Mucosa of rectum (tissue), 2 donors: ENCODE results near the gene KCTD1.

ENCODE experiments used
- H3K27ac ChIP-seq, 2 donors: one replicate each; pipeline ENCODE4 v1.7.0; 2013; ENCODE audit warnings: inconsistent platforms in 2 of 2, low read depth in 2 of 2, low read length in 2 of 2
- H3K27me3 ChIP-seq, 2 donors: one replicate each; pipeline ENCODE4 v1.7.0; 2013; ENCODE audit warnings: low read length in 2 of 2; ENCODE audit not compliant: control insufficient read depth in 2 of 2, insufficient read depth in 2 of 2
- H3K36me3 ChIP-seq, 2 donors: one replicate each; pipeline ENCODE4 v1.7.0; 2013; ENCODE audit warnings: low read length in 2 of 2; ENCODE audit not compliant: control insufficient read depth in 2 of 2, insufficient read depth in 2 of 2
- H3K4me1 ChIP-seq, 2 donors: one replicate each; pipeline ENCODE4 v1.7.0; 2013; ENCODE audit warnings: low read length in 2 of 2, mild to moderate bottlenecking in 1 of 2; ENCODE audit not compliant: control insufficient read depth in 2 of 2, insufficient read depth in 2 of 2
- H3K4me3 ChIP-seq, 2 donors: one replicate each; pipeline ENCODE4 v1.7.0; 2013; ENCODE audit warnings: low read length in 2 of 2
- H3K9ac ChIP-seq, 2 donors: one replicate each; pipeline ENCODE4 v1.7.0; 2013; ENCODE audit warnings: low read length in 2 of 2, low read depth in 1 of 2, mild to moderate bottlenecking in 1 of 2
- H3K9me3 ChIP-seq, 2 donors: one replicate each; pipeline ENCODE4 v1.7.0; 2013; ENCODE audit warnings: low read length in 2 of 2; ENCODE audit not compliant: control insufficient read depth in 2 of 2
- donor health status: healthy.
- donor health status: Normal muscosa, but diverticular disease.

Gene KCTD1

DNA sequence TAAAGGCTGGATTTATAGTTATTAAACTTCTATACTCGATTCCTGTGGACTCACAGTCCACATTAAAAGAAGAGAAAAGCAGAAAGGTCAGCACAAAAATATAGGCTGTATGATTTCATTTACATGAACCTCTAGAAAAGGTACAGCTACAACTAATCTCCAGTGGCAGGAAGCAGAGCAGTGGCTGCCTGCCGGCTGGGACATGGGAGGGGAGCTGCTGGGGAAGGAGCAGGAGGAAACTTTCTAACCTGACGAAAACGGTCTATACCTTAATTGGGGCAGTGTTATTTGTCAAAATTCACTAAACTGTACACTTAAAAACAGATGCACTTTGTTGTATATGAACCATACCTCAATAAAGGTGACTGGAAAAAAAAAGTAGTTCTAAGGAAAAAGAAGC lies 26.7 kb downstream of the KCTD1 start:
- no peaks in the 10 kb centered on the region for H3K27me3 ChIP-seq
- no peak overlapping the region for H3K4me3 ChIP-seq

DNA sequence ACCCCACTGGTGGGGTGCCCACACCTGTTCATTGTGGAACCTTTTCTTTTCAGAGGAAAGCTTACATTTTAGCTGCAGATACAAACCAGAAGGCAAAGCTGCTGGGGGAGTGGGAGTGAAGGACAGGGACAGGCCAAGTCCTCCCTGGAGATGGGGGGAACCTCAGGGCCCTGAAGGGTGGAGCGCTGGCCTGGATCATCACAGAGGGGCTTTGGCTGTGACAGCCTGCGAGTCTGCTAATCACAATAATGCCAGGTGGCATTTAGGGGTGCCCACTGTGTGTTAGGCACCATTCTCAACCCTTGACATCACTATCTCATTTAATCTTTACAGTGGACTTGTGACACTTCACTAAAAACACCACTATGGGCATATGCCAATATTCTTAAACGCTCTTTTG lies 27.4 kb downstream of the KCTD1 start:
- H3K9ac ChIP-seq, result no peak overlapping the region
- H3K4me3 ChIP-seq, result no peak overlapping the region
- H3K4me1 ChIP-seq, result no peaks in the 10 kb centered on the region
- no peaks in the 10 kb centered on the region for H3K27me3 ChIP-seq
- no peaks in the 10 kb centered on the region for H3K9me3 ChIP-seq
- H3K27ac ChIP-seq, result no peak overlapping the region
- no peaks in the 10 kb centered on the region for H3K36me3 ChIP-seq

More for the DNA sequence above, 26.7 kb downstream of the KCTD1 start:
- Histone ChIP-seq H3K4me1 (no peaks in the 10 kb centered on the region), H3K9me3 (no peaks in the 10 kb centered on the region), H3K36me3 (no peaks in the 10 kb centered on the region), H3K9ac (no peak overlapping the region), H3K27ac (no peak overlapping the region)

DNA sequence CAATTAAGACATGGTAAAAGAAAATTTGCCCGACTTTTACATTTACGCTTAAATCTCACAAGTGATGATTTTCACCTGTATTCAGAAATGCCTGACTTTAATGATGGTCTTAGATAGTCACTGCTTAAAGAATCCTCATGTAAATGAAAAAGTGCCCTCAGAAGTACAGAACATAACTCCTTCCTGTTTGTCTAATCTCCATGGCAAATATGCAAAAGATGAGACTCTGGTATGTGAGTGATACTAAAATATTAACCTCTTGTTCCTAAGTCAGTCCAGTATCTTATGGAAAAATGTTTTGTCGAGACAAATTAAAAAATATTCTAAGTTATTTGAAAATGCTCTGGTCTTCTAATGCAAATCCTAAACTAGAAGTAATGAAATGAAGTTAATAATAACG lies 29.2 kb downstream of the KCTD1 start:
- no peak overlapping the region for H3K27ac ChIP-seq
- H3K9me3 ChIP-seq, result no peaks in the 10 kb centered on the region
- no peak overlapping the region for H3K4me3 ChIP-seq
- H3K27me3 ChIP-seq, result no peaks in the 10 kb centered on the region
- H3K36me3 ChIP-seq, result no peaks in the 10 kb centered on the region
- no peaks in the 10 kb centered on the region for H3K4me1 ChIP-seq
- H3K9ac ChIP-seq, result no peak overlapping the region

DNA sequence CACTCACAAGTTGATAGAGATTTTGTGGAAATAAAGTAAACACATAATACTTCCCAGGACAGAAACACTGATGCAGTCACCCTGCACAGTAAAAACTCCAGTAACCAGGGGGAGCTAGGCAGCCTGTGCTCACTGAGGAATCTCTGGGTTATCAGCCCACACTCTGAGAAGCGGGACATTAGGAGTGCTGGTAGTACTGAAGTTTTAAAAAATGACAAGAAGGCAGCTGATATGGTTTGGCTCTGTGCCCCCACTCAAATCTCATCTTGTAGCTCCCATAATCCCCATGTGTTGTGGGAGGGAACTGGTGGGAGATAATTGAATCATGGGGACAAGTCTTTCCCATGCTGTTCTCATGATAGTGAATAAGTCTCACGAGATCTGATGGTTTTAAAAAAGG lies 31.4 kb downstream of the KCTD1 start:
- Histone ChIP-seq H3K9me3 (no peaks in the 10 kb centered on the region), H3K9ac (no peak overlapping the region), H3K27ac (no peak overlapping the region), H3K4me1 (no peaks in the 10 kb centered on the region), H3K27me3 (no peaks in the 10 kb centered on the region), H3K36me3 (no peaks in the 10 kb centered on the region), H3K4me3 (no peak overlapping the region)

DNA sequence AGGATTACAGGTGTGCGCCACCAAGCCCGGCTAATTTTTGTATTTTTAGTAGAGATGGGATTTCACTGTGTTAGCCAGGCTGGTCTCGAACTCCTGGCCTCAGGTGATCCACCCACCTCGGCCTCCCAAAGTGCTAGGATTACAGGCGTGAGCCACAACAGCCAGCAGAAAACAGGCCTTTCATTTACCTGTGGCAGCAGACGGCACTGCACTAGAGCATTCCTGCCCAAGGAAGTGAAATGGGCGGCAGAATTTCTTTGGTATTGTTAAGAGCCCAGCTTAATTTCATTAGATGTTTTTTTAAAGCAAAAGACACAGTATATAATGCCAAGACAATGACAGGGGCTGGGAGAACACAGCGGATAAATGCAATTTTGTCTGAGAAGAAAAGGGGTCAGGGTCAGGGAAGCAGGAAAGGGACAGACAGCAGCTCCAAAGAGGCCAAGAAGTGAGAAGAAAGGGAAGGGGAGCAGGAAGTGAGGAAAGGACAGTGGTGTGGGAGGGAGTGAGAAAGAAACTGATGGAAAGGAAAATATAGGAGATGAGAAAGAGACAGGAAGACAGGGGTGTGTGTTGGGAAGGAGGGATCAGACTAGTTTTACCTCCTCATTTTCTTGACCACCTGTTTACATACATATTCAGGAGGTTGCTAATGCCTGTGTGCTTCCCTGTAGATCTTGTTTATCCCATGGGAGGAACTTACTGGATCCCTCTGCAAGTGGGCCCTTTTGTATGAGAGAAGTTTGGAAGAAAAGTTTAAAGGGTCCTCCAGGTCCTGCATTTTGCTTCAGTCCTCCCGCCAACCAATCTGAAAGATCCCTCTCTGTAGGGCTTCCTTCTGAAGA lies 32.5 kb downstream of the KCTD1 start:
- no peak overlapping the region for H3K4me3 ChIP-seq
- no peak overlapping the region for H3K27ac ChIP-seq
- no peaks in the 10 kb centered on the region for H3K27me3 ChIP-seq
- no peaks in the 10 kb centered on the region for H3K36me3 ChIP-seq
- H3K4me1 ChIP-seq, result peaks cover 0 to 3% of the 10 kb centered on the region in 2 donors
- H3K9ac ChIP-seq, result no peak overlapping the region
- H3K9me3 ChIP-seq, result no peaks in the 10 kb centered on the region

DNA sequence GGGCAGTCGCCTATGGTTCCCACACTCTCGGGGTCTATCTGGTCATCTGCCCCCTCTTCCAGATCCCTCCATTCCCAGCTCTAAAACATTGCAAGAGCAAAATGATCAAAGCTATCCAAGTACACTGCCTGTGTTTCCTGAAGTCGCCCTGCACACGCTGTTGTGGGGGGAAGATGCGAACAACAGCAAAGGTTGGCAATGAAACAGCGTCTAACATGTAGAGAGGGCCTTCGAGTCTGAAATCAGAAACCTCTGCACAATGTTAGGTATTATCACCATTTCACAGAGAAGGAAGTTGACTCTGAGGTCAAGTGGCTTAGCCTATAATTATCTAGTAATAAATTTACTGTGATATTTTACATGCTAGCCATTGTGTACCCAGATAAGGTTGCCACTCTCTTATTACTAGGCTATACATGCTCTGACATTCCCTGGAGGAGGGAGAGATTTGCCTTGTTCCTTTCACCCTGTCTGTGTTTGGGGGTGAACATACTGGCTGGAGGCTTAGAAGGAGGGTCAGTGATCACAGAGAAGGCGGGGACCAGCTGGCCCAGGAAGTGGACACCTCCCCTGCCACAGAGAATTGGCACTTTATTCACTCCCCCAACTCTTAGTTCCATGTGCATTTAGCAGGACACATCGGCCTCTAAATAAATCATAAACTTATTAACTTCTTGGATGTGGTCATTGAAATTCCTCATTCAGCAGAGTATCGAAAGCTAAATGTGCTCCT lies 36.8 kb downstream of the KCTD1 start:
- no peak overlapping the region for H3K4me3 ChIP-seq
- no peaks in the 10 kb centered on the region for H3K36me3 ChIP-seq
- peaks cover 0 to 3% of the 10 kb centered on the region in 2 donors for H3K4me1 ChIP-seq
- no peaks in the 10 kb centered on the region for H3K27me3 ChIP-seq
- no peaks in the 10 kb centered on the region for H3K9me3 ChIP-seq
- H3K9ac ChIP-seq, result no peak overlapping the region
- no peak overlapping the region for H3K27ac ChIP-seq

DNA sequence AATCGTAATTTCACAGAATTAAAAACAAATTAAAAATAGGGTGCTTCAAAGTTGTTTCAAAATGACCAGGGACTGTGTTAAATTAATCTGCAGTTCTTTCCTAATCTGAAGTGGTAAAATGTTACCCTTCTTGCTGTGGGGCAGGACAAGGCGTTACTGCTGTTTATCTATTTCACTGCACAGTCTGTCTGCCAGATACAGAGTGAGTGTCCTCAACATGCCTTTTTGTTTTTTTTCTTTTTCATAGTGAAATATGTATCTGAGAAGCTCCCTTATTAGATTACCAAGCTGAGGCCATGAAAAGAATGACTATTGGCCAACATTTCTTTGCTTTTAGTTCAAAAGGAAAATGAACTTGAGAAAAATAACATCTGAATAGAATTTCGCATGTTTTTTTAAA lies 38.0 kb downstream of the KCTD1 start:
- H3K27me3 ChIP-seq, result no peaks in the 10 kb centered on the region
- H3K9me3 ChIP-seq, result no peaks in the 10 kb centered on the region
- peaks cover 0 to 3% of the 10 kb centered on the region in 2 donors for H3K4me1 ChIP-seq
- no peak overlapping the region for H3K9ac ChIP-seq
- H3K27ac ChIP-seq, result no peak overlapping the region
- H3K36me3 ChIP-seq, result no peaks in the 10 kb centered on the region
- no peak overlapping the region for H3K4me3 ChIP-seq

DNA sequence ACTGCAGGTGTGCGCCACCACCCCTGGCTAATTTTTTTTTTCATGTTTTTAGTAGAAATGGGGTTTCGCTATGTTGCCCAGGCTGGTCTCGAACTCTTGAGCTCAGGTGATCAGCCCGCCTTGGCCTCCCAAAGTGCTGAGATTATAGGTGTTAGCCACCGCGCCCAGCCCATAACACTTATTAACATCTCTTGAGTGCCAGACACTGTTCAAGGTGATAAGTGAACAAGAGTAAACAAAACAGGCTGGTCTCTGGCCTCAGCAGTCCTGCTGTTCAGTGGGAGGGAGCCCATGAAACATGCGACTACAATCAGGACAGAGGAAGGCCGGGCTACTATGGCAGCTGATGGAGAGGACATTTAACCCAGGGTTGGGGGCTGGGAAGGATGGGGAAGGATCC lies 42.3 kb downstream of the KCTD1 start:
- no peak overlapping the region for H3K9ac ChIP-seq
- no peaks in the 10 kb centered on the region for H3K4me1 ChIP-seq
- H3K9me3 ChIP-seq, result no peaks in the 10 kb centered on the region
- no peaks in the 10 kb centered on the region for H3K27me3 ChIP-seq
- H3K27ac ChIP-seq, result no peak overlapping the region
- H3K36me3 ChIP-seq, result no peaks in the 10 kb centered on the region
- no peak overlapping the region for H3K4me3 ChIP-seq

DNA sequence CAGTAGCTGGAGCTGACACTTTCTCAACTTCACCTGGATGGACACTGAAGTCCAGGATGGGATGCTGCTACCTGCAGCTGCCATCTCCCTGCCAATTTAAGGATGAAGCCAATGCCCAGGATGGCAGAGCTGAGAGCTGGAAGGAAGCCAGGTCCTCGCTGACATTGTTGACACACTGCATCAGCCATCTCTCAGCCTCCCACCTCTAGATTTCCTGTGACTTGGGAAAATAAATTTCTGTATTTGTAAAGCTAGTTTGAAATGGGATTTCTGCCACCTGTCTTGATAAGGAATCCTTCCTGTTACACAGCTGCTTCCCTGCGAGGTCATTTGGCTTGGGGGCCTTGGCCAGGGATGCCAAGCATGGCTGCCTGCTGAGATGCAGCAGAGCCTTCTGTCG lies 43.5 kb downstream of the KCTD1 start:
- no peak overlapping the region for H3K27ac ChIP-seq
- H3K9ac ChIP-seq, result no peak overlapping the region
- H3K4me3 ChIP-seq, result no peak overlapping the region

DNA sequence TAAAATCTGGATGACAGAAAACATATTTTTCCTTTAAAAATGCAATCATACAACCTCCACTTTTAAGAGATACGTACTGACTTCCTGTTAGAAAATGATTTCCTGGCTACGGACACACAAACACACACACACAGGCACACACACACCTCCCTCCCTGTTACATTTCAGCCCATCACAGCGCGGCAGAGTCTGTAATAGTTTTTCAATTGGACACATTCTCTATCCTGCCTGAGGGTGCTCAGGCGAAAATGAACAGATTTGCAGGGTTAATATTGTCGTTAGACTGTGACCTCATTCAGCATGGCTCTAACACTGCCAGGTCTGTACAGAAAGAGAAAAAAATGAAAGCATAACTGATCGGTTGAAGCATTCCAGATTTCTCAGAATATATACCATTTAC lies 45.0 kb downstream of the KCTD1 start:
- no peaks in the 10 kb centered on the region for H3K36me3 ChIP-seq
- no peaks in the 10 kb centered on the region for H3K27me3 ChIP-seq
- H3K9ac ChIP-seq, result no peak overlapping the region
- no peaks in the 10 kb centered on the region for H3K4me1 ChIP-seq
- no peaks in the 10 kb centered on the region for H3K9me3 ChIP-seq
- H3K4me3 ChIP-seq, result no peak overlapping the region
- no peak overlapping the region for H3K27ac ChIP-seq

More for the DNA sequence above, 43.5 kb downstream of the KCTD1 start:
- H3K36me3 ChIP-seq, result no peaks in the 10 kb centered on the region
- no peaks in the 10 kb centered on the region for H3K9me3 ChIP-seq
- no peaks in the 10 kb centered on the region for H3K27me3 ChIP-seq
- no peaks in the 10 kb centered on the region for H3K4me1 ChIP-seq
